H1 (cell line): Measurements from ENCODE around the gene BRIP1. TPM values are rescaled to one million over a fixed set of nuclear protein-coding genes. Genes with fewer than 3 reads are reported as not detected.

Experiments used
- CTCF ChIA-PET: fragments of 300-600 bp; sonication (Branson Sonifier 250); formaldehyde crosslinking; loops from one replicate; lab custom pipeline; 2021; ENCODE audit not compliant: partially characterized antibody; lab: Charles Lee
- POLR2A ChIA-PET: fragments of 300-600 bp; sonication (Branson Sonifier 250); formaldehyde crosslinking; loops from one replicate; lab custom pipeline; 2021; ENCODE audit warnings: inconsistent platforms; ENCODE audit not compliant: partially characterized antibody; lab: Charles Lee
- DNase-seq, 2 experiments: peaks; one replicate each; pipeline versions ENCODE4 v3.0.0 to v3.0.0-alpha.2; 2010 to 2022; ENCODE audit warnings: low spot score in 2 of 2, low read depth in 1 of 2, mixed read lengths in 1 of 2
- FAIRE-seq: peaks from 2 replicates; lab custom pipeline; 2011; peaks lifted over from hg19 to GRCh38; lab: Jason Lieb, UNC
- H2AFZ ChIP-seq: 2 replicates; pipeline ENCODE4 v1.8.1; 2012; ENCODE audit warnings: low read length, inconsistent platforms
- H2AK5ac ChIP-seq: 2 replicates; pipeline ENCODE4 v1.6.1; 2013; ENCODE audit warnings: low read depth, low read length
- H2BK120ac ChIP-seq: replicated peaks from 2 replicates; pipeline ENCODE3; 2013; ENCODE audit warnings: low read depth, low read length, inconsistent platforms
- H2BK12ac ChIP-seq: 2 replicates; pipeline ENCODE4 v1.6.1; 2013; ENCODE audit warnings: low read depth, low read length
- H2BK15ac ChIP-seq: 2 replicates; pipeline ENCODE4 v1.6.1; 2013; ENCODE audit warnings: low read length
- H2BK20ac ChIP-seq: 2 replicates; pipeline ENCODE4 v1.6.1; 2013; ENCODE audit warnings: low read length
- H2BK5ac ChIP-seq: 2 replicates; pipeline ENCODE4 v1.6.1; 2013; ENCODE audit warnings: low read depth, low read length
- H3K14ac ChIP-seq: 2 replicates; pipeline ENCODE4 v1.6.1; 2013; ENCODE audit warnings: inconsistent platforms; ENCODE audit not compliant: insufficient read length
- H3K18ac ChIP-seq: 2 replicates; pipeline ENCODE4 v1.6.1; 2013; ENCODE audit warnings: low read length; ENCODE audit errors: extremely low read depth
- H3K23ac ChIP-seq: 2 replicates; pipeline ENCODE4 v1.6.1; 2013; ENCODE audit warnings: inconsistent platforms; ENCODE audit not compliant: insufficient read length
- H3K23me2 ChIP-seq: 2 replicates; pipeline ENCODE4 v1.6.1; 2013; ENCODE audit warnings: low read depth, low read length
- H3K27ac ChIP-seq: 2 replicates; pipeline ENCODE4 v1.6.1; 2011; ENCODE audit warnings: low read depth, low read length, inconsistent platforms
- H3K27me3 ChIP-seq, 4 experiments: replicated peaks in 1 of 4; 1 replicate in 1 of 4; 2 replicates in 3 of 4; pipeline versions ENCODE4 v1.6.1 to v1.8.1; 2011 to 2013; ENCODE audit warnings: low read length in 3 of 4, mild to moderate bottlenecking in 3 of 4, inconsistent platforms in 2 of 4, mixed read lengths in 2 of 4, moderate library complexity in 1 of 4; ENCODE audit not compliant: control insufficient read depth in 3 of 4, insufficient read depth in 3 of 4; ENCODE audit errors: extremely low read depth in 1 of 4
- H3K36me3 ChIP-seq, 4 experiments: 2 replicates each; pipeline versions ENCODE4 v1.6.1 to v1.8.1; 2011 to 2013; ENCODE audit warnings: mild to moderate bottlenecking in 4 of 4, low read length in 3 of 4, moderate library complexity in 2 of 4, control low read depth in 1 of 4, inconsistent platforms in 1 of 4; ENCODE audit not compliant: insufficient read depth in 4 of 4, control insufficient read depth in 2 of 4
- H3K4ac ChIP-seq: replicated peaks from 2 replicates; pipeline ENCODE3; 2013; ENCODE audit warnings: low read length, low read depth, mixed read lengths, inconsistent platforms; ENCODE audit not compliant: insufficient read length
- H3K4me1 ChIP-seq, 4 experiments: replicated peaks in 1 of 4; 1 replicate in 1 of 4; 2 replicates in 3 of 4; pipeline versions ENCODE4 v1.6.1 to v1.8.1; 2011 to 2013; ENCODE audit warnings: low read length in 3 of 4, inconsistent platforms in 2 of 4, mixed read lengths in 1 of 4; ENCODE audit not compliant: insufficient read depth in 4 of 4, control insufficient read depth in 3 of 4
- H3K4me2 ChIP-seq, 2 experiments: 2 replicates each; pipeline versions ENCODE4 v1.6.1 to v1.8.1; 2011 to 2013; ENCODE audit warnings: low read depth in 2 of 2, low read length in 2 of 2, control low read depth in 1 of 2, inconsistent platforms in 1 of 2, mild to moderate bottlenecking in 1 of 2; ENCODE audit not compliant: insufficient read depth in 1 of 2
- H3K4me3 ChIP-seq, 4 experiments: fragments of 200-600, 300-600 bp in 1 of 4; sonication (generic), shearing (Covaris generic), sonication (Bioruptor Twin) in 1 of 4; 2 replicates each; pipeline versions ENCODE4 v1.5.1 to v1.8.1; 2011 to 2016; ENCODE audit warnings: low read length in 4 of 4, low read depth in 3 of 4, control low read depth in 2 of 4, inconsistent platforms in 2 of 4, mild to moderate bottlenecking in 2 of 4, mixed read lengths in 1 of 4, moderate library complexity in 1 of 4; ENCODE audit not compliant: insufficient read depth in 2 of 4; ENCODE audit errors: extremely low read depth in 1 of 4
- H3K56ac ChIP-seq: replicated peaks from 2 replicates; pipeline ENCODE3; 2013; ENCODE audit warnings: low read depth, mild to moderate bottlenecking, mixed read lengths, low read length, inconsistent platforms; ENCODE audit not compliant: insufficient read length
- H3K79me1 ChIP-seq: 2 replicates; pipeline ENCODE4 v1.6.1; 2013; ENCODE audit warnings: low read depth, low read length, control low read depth
- H3K79me2 ChIP-seq, 2 experiments: 2 replicates each; pipeline versions ENCODE4 v1.6.1 to v1.8.1; 2012 to 2013; ENCODE audit warnings: low read length in 2 of 2, mild to moderate bottlenecking in 2 of 2, inconsistent platforms in 1 of 2; ENCODE audit not compliant: insufficient read depth in 2 of 2, control insufficient read depth in 1 of 2
- H3K9ac ChIP-seq, 4 experiments: replicated peaks in 1 of 4; 1 replicate in 1 of 4; 2 replicates in 3 of 4; pipeline versions ENCODE4 v1.6.1 to v1.8.1; 2011 to 2013; ENCODE audit warnings: low read depth in 3 of 4, low read length in 3 of 4, control low read depth in 2 of 4, mild to moderate bottlenecking in 2 of 4, moderate library complexity in 2 of 4, inconsistent platforms in 1 of 4; ENCODE audit errors: extremely low read depth in 1 of 4
- H3K9me3 ChIP-seq, 2 experiments: 2 replicates each; pipeline versions ENCODE4 v1.6.1 to v1.8.1; 2012 to 2013; ENCODE audit warnings: mild to moderate bottlenecking in 2 of 2, moderate library complexity in 2 of 2, control low read depth in 1 of 2, inconsistent platforms in 1 of 2, low read depth in 1 of 2, low read length in 1 of 2, mixed read lengths in 1 of 2; ENCODE audit not compliant: insufficient read depth in 2 of 2
- H4K20me1 ChIP-seq, 2 experiments: replicated peaks in 1 of 2; 2 replicates each; pipeline versions ENCODE3 to v1.8.1; 2011 to 2013; ENCODE audit warnings: inconsistent platforms in 2 of 2, low read length in 2 of 2, mild to moderate bottlenecking in 1 of 2; ENCODE audit not compliant: insufficient read depth in 2 of 2, control insufficient read depth in 1 of 2
- H4K5ac ChIP-seq: 2 replicates; pipeline ENCODE4 v1.6.1; 2013; ENCODE audit warnings: low read length, low read depth, mixed read lengths, inconsistent platforms; ENCODE audit not compliant: insufficient read length
- H4K8ac ChIP-seq: 2 replicates; pipeline ENCODE4 v1.8.0; 2013; ENCODE audit warnings: mild to moderate bottlenecking, moderate library complexity, low read length, inconsistent platforms; ENCODE audit not compliant: insufficient read depth; ENCODE audit errors: extremely low read depth
- H4K91ac ChIP-seq: replicated peaks from 2 replicates; pipeline ENCODE3; 2013; ENCODE audit warnings: low read length, mixed read lengths, inconsistent platforms; ENCODE audit not compliant: insufficient read length
- HDAC6 ChIP-seq: IDR thresholded peaks from one replicate; pipeline ENCODE4 v1.7.1; 2012; ENCODE audit warnings: low read depth, mild to moderate bottlenecking, inconsistent platforms, low read length, moderate library complexity
- KDM5A ChIP-seq: fragments of 200-600 bp; IDR thresholded peaks from 2 replicates; pipeline ENCODE4 v1.7.1; 2012; ENCODE audit warnings: mild to moderate bottlenecking, low read length, inconsistent platforms, mixed read lengths
- WGBS, 2 experiments: shearing (Covaris generic) in 1 of 2; methylation state at CpG; one replicate each; pipeline versions ENCODE4 v1.1.6 to v1.1.7; 2013 to 2015; ENCODE audit warnings: low lambda C conversion rate in 2 of 2, mixed read lengths in 2 of 2, inconsistent platforms in 1 of 2, low coverage in 1 of 2, missing lambda C conversion rate in 1 of 2; ENCODE audit not compliant: insufficient replicate concordance in 2 of 2, insufficient coverage in 1 of 2, insufficient read length in 1 of 2; ENCODE audit errors: extremely low coverage in 1 of 2, missing lambda C conversion rate in 1 of 2; 5-methylcytosine and 5-hydroxymethylcytosine counted together
- polyA plus RNA-seq, 7 experiments: library from polyadenylated mRNA; depleted of rRNA in 3 of 7; stranded (reverse) in 5 of 7; unstranded in 2 of 7; fragments of >200 nt in 5 of 7; fragments of 200-250 nt in 2 of 7; gene quantifications; 1 replicate in 5 of 7; 2 replicates in 1 of 7; 4 replicates in 1 of 7; pipeline versions ENCODE4 v1.2.1 to v1.2.3, GENCODE V29; 2011 to 2013; ENCODE audit warnings: missing spikeins in 2 of 7, mixed read lengths in 2 of 7
- total RNA-seq: library from RNA; stranded (reverse); fragmentation: NEBNext Ultra II Directional; extraction: Animal tissue kit (Norgen Biotek cat#: 25700); gene quantifications from 2 replicates; pipeline ENCODE4 v1.2.1, GENCODE V29; 2021

Gene BRIP1
- total and polyA plus RNA-seq, 2 of the 8 experiments (the other 6 are each of a cell fraction or from before 2014, with no cell fraction given) = 5.8 to 19.2 TPM

- Histone ChIP-seq H4K5ac (no peak overlapping the region), H4K20me1 (no peaks in the 10 kb centered on the region), H4K91ac (no peak overlapping the region), H2BK5ac (no peak overlapping the region), H2AFZ (no peak overlapping the region), H2BK12ac (no peak overlapping the region), H3K56ac (no peak overlapping the region), H3K18ac (no peak overlapping the region), H3K36me3 (peaks cover 0 to 3% (median 0%) of the 10 kb centered on the region in 4 experiments; a peak in 1 of 8 replicates), H3K27me3 (no peaks in the 10 kb centered on the region), H3K4ac (no peak overlapping the region), H3K23ac (no peak overlapping the region), H3K14ac (no peak overlapping the region), H4K8ac (no peak overlapping the region), H2BK20ac (no peak overlapping the region), H2BK120ac (no peak overlapping the region), H3K4me3 (no peak overlapping the region), H3K4me1 (no peaks in the 10 kb centered on the region), H3K9me3 (no peaks in the 10 kb centered on the region), H2BK15ac (no peak overlapping the region), H3K23me2 (no peaks in the 10 kb centered on the region), H3K4me2 (no peak overlapping the region), H3K27ac (no peak overlapping the region), H2AK5ac (no peak overlapping the region), H3K9ac (no peak overlapping the region), H3K79me1 (no peaks in the 10 kb centered on the region), H3K79me2 (no peaks in the 10 kb centered on the region)
- 75% methylated on average over 1 of the region's 1 CpG; no CpG with 5 or more reads in 1 of the 2 experiments for WGBS, 2 experiments
- DNase-seq = no peak
- POLR2A ChIA-PET = no interaction called here
- TF ChIP-seq HDAC6 (no peak), KDM5A (no peak)
- FAIRE-seq = no peak
- CTCF ChIA-PET = no interaction called here
Measured at GRCh38 chr17:61684172-61684571, 179.2 kb downstream of the BRIP1 start.
